ENCODE results near the gene SYNE4. TPM values are rescaled to one million over a fixed set of nuclear protein-coding genes. Genes with fewer than 3 reads are reported as not detected.
"Not testable (repeated sequence)": the region's sequence is repeated elsewhere in the genome, so short reads cannot be mapped to it uniquely, and the experiment has no call there.

The SYNE4 gene
- total RNA-seq, 1 donor from 2014 or later = 0.35 TPM

GRCh38 chr19:35993923-35994598 is 14.6 kb downstream of the SYNE4 start:
- DNase-seq (ENCODE audit: missing footprints) (peak; percentile 55), ATAC-seq (peak; percentile 18)
- intact Hi-C loops (cut with DNase I) = loop anchor here (10.0 kb wide), 1 partner anchor 181 kb away; no protein-coding TSS in a partner anchor

GRCh38 chr19:35992907-35993765 is 15.5 kb downstream of the SYNE4 start:
- DNase-seq (ENCODE audit: missing footprints) = no peak
- ATAC-seq = no peak
- intact Hi-C loops (cut with DNase I) = loop anchor here (10.0 kb wide), 1 partner anchor 182 kb away; no protein-coding TSS in a partner anchor

- peak; percentile 21 for DNase-seq (ENCODE audit: missing footprints)
- intact Hi-C loops (cut with DNase I) = loop anchor here (10.0 kb wide), 1 partner anchor 183 kb away; no protein-coding TSS in a partner anchor
Observed at GRCh38 chr19:35991731-35992450, 16.7 kb downstream of the SYNE4 start.

GRCh38 chr19:35990771-35991730 is 17.6 kb downstream of the SYNE4 start:
- ATAC-seq = no peak
- intact Hi-C loops (cut with DNase I) = loop anchor here (10.0 kb wide), 1 partner anchor 184 kb away; no protein-coding TSS in a partner anchor
- DNase-seq (ENCODE audit: missing footprints) = peak; percentile 27

More at GRCh38 chr19:35991731-35992450, 16.7 kb downstream of the SYNE4 start:
- no peak for ATAC-seq

- intact Hi-C loops (cut with DNase I) = loop anchor here (10.0 kb wide), 1 partner anchor 185 kb away; no protein-coding TSS in a partner anchor
- ATAC-seq (no peak), DNase-seq (ENCODE audit: missing footprints) (no peak)
Observed at GRCh38 chr19:35990156-35990555, 18.5 kb downstream of the SYNE4 start.

- DNase-seq (ENCODE audit: missing footprints) (no peak), ATAC-seq (no peak)
- intact Hi-C loops (cut with DNase I) = no loop called here
Observed at GRCh38 chr19:35988824-35989223, 19.8 kb downstream of the SYNE4 start.

GRCh38 chr19:35987571-35987896 is 21.1 kb downstream of the SYNE4 start:
- DNase-seq (ENCODE audit: missing footprints) (no peak), ATAC-seq (no peak)
- intact Hi-C loops (cut with DNase I) = no loop called here

GRCh38 chr19:35986664-35987570 is 21.7 kb downstream of the SYNE4 start:
- intact Hi-C loops (cut with DNase I) = no loop called here
- ATAC-seq (peak; percentile 64), DNase-seq (ENCODE audit: missing footprints) (peak; percentile 79)

GRCh38 chr19:35986111-35986510 is 22.5 kb downstream of the SYNE4 start:
- ATAC-seq = no peak
- DNase-seq (ENCODE audit: missing footprints) = no peak
- intact Hi-C loops (cut with DNase I) = no loop called here

- intact Hi-C loops (cut with DNase I) = no loop called here
- ATAC-seq = no peak
- no peak for DNase-seq (ENCODE audit: missing footprints)
Observed at GRCh38 chr19:35983177-35983576, 25.4 kb downstream of the SYNE4 start.

GRCh38 chr19:35980997-35981396 is 27.6 kb downstream of the SYNE4 start:
- DNase-seq (ENCODE audit: missing footprints); ATAC-seq; intact Hi-C loops (cut with DNase I): not testable (repeated sequence)

GRCh38 chr19:35978832-35979365 is 29.7 kb downstream of the SYNE4 start:
- DNase-seq (ENCODE audit: missing footprints) (no peak), ATAC-seq (no peak)
- intact Hi-C loops (cut with DNase I) = no loop called here

GRCh38 chr19:35978271-35978670 is 30.3 kb downstream of the SYNE4 start:
- intact Hi-C loops (cut with DNase I) = no loop called here
- ATAC-seq = no peak
- no peak for DNase-seq (ENCODE audit: missing footprints)

- ATAC-seq (no peak), DNase-seq (ENCODE audit: missing footprints) (no peak)
- intact Hi-C loops (cut with DNase I) = no loop called here
Observed at GRCh38 chr19:35977446-35978222, 31.0 kb downstream of the SYNE4 start.

- ATAC-seq = no peak
- DNase-seq (ENCODE audit: missing footprints) = no peak
- intact Hi-C loops (cut with DNase I) = no loop called here
Observed at GRCh38 chr19:35975608-35976214, 32.9 kb downstream of the SYNE4 start.

GRCh38 chr19:35973487-35973886 is 35.1 kb downstream of the SYNE4 start:
- ATAC-seq (no peak), DNase-seq (ENCODE audit: missing footprints) (no peak)
- intact Hi-C loops (cut with DNase I) = no loop called here
